ENCODE data around the gene TNS3. TPM values are rescaled to one million over a fixed set of nuclear protein-coding genes. Genes with fewer than 3 reads are reported as not detected.
"Not testable (repeated sequence)": the region's sequence is repeated elsewhere in the genome, so short reads cannot be mapped to it uniquely, and the experiment has no call there.

TNS3 gene
- total RNA-seq, 1 donor from 2014 or later, result 43.2 TPM

- intact Hi-C loops (cut with DNase I), result no loop called here
- peak; percentile 77 for DNase-seq
- peak; percentile 83 for ATAC-seq (ENCODE audit: poor library complexity)
Observed at GRCh38 chr7:47453093-47454061, 128.5 kb downstream of the TNS3 start.

GRCh38 chr7:47452715-47453092 lies 129.2 kb downstream of the TNS3 start:
- intact Hi-C loops (cut with DNase I), result no loop called here
- DNase-seq, result no peak
- ATAC-seq (ENCODE audit: poor library complexity), result peak; percentile 68

GRCh38 chr7:47452295-47452694 lies 129.6 kb downstream of the TNS3 start:
- DNase-seq, result no peak
- intact Hi-C loops (cut with DNase I), result no loop called here
- peak; percentile 42 for ATAC-seq (ENCODE audit: poor library complexity)

- intact Hi-C loops (cut with DNase I), result no loop called here
- DNase-seq (no peak), ATAC-seq (ENCODE audit: poor library complexity) (no peak)
Observed at GRCh38 chr7:47451851-47452205, 130.1 kb downstream of the TNS3 start.

GRCh38 chr7:47449810-47450590 lies 131.9 kb downstream of the TNS3 start:
- ATAC-seq (ENCODE audit: poor library complexity) (no peak), DNase-seq (no peak)
- intact Hi-C loops (cut with DNase I), result no loop called here

GRCh38 chr7:47448971-47449370 lies 132.9 kb downstream of the TNS3 start:
- intact Hi-C loops (cut with DNase I), result no loop called here
- no peak for DNase-seq
- ATAC-seq (ENCODE audit: poor library complexity), result no peak

- DNase-seq (no peak), ATAC-seq (ENCODE audit: poor library complexity) (no peak)
- intact Hi-C loops (cut with DNase I), result no loop called here
Observed at GRCh38 chr7:47447621-47448349, 134.1 kb downstream of the TNS3 start.

GRCh38 chr7:47446871-47447466 lies 134.9 kb downstream of the TNS3 start:
- ATAC-seq (ENCODE audit: poor library complexity), result peak; percentile 29
- intact Hi-C loops (cut with DNase I), result no loop called here

GRCh38 chr7:47444376-47445098 lies 137.4 kb downstream of the TNS3 start:
- ATAC-seq (ENCODE audit: poor library complexity), result no peak
- intact Hi-C loops (cut with DNase I), result no loop called here
- DNase-seq, result no peak

More at GRCh38 chr7:47446871-47447466, 134.9 kb downstream of the TNS3 start:
- DNase-seq, result no peak

- DNase-seq (no peak), ATAC-seq (ENCODE audit: poor library complexity) (no peak)
Observed at GRCh38 chr7:47443049-47443448, 138.9 kb downstream of the TNS3 start.

GRCh38 chr7:47442605-47442865 lies 139.4 kb downstream of the TNS3 start:
- no peak for ATAC-seq (ENCODE audit: poor library complexity)
- DNase-seq, result no peak
- intact Hi-C loops (cut with DNase I), result no loop called here

More at GRCh38 chr7:47443049-47443448, 138.9 kb downstream of the TNS3 start:
- intact Hi-C loops (cut with DNase I), result no loop called here

- no peak for DNase-seq
- ATAC-seq (ENCODE audit: poor library complexity), result peak; percentile 47
- intact Hi-C loops (cut with DNase I), result no loop called here
Observed at GRCh38 chr7:47441796-47442604, 139.9 kb downstream of the TNS3 start.

- intact Hi-C loops (cut with DNase I); ATAC-seq (ENCODE audit: poor library complexity); DNase-seq: not testable (repeated sequence)
Observed at GRCh38 chr7:47441048-47441447, 140.9 kb downstream of the TNS3 start.

- DNase-seq (no peak), ATAC-seq (ENCODE audit: poor library complexity) (no peak)
- intact Hi-C loops (cut with DNase I), result no loop called here
Observed at GRCh38 chr7:47440320-47440719, 141.6 kb downstream of the TNS3 start.

GRCh38 chr7:47439181-47439667 lies 142.7 kb downstream of the TNS3 start:
- ATAC-seq (ENCODE audit: poor library complexity), result no peak
- DNase-seq, result no peak
- intact Hi-C loops (cut with DNase I), result loop anchor here (5.0 kb wide), 3 partner anchors 143 to 378 kb away; partner anchors contain the start of gene TNS3

GRCh38 chr7:47438411-47439029 lies 143.4 kb downstream of the TNS3 start:
- DNase-seq, result no peak
- intact Hi-C loops (cut with DNase I), result loop anchor here (5.0 kb wide), 3 partner anchors 144 to 379 kb away; partner anchors contain the start of gene TNS3
- ATAC-seq (ENCODE audit: poor library complexity), result no peak

GRCh38 chr7:47435889-47436312 lies 146.0 kb downstream of the TNS3 start:
- peak; percentile 87 for ATAC-seq (ENCODE audit: poor library complexity)
- DNase-seq, result peak; percentile 81
- intact Hi-C loops (cut with DNase I), result loop anchor here (5.0 kb wide), 3 partner anchors 146 to 381 kb away; partner anchors contain the start of gene TNS3
